Ovary (tissue), 9 donors: ENCODE results near the gene POLR1E. TPM values are rescaled to one million over a fixed set of nuclear protein-coding genes. Genes with fewer than 3 reads are reported as not detected.

ENCODE experiments used
- DNase-seq, 5 donors: peaks; one replicate each; pipeline ENCODE4 v3.0.0-alpha.2; 2019 to 2020
- H3K27ac ChIP-seq, 2 donors: fragments of 200-600 bp; one replicate each; pipeline versions ENCODE4 v1.5.1 to v1.8.0; 2019 to 2022
- H3K27me3 ChIP-seq: fragments of 200-600 bp; one replicate; pipeline ENCODE4 v1.8.0; 2022
- H3K36me3 ChIP-seq: fragments of 200-600 bp; sonication (generic); one replicate; pipeline ENCODE4 v1.5.1; 2019
- H3K4me1 ChIP-seq: one replicate; pipeline ENCODE4 v1.8.1; 2013; ENCODE audit warnings: mild to moderate bottlenecking, moderate library complexity; ENCODE audit not compliant: insufficient read depth
- H3K4me3 ChIP-seq: fragments of 200-600 bp; sonication (generic); one replicate; pipeline ENCODE4 v1.5.1; 2017
- H3K9me3 ChIP-seq, 2 donors: fragments of 200-600 bp in 1 of 2; sonication (generic) in 1 of 2; one replicate each; pipeline versions ENCODE4 v1.5.1 to v1.8.1; 2013 to 2019; ENCODE audit warnings: mild to moderate bottlenecking in 1 of 2, moderate library complexity in 1 of 2
- EP300 ChIP-seq: sonication (generic); formaldehyde crosslinking; IDR thresholded peaks from one replicate; pipeline ENCODE4 v1.6.1; 2017; ENCODE audit warnings: antibody characterized with exemption
- POLR2A ChIP-seq: fragments of 450-650 bp; IDR thresholded peaks from one replicate; pipeline ENCODE4 v1.6.1; 2017; ENCODE audit warnings: antibody characterized with exemption, mild to moderate bottlenecking, moderate library complexity
- WGBS, 3 donors: extraction: QIAGEN DNeasy Blood & Tissue Kit in 1 of 3; methylation state at CpG; one replicate each; pipeline versions ENCODE4 v1.1.5 to v1.1.7; 2013 to 2017; 5-methylcytosine and 5-hydroxymethylcytosine counted together
- intact Hi-C, 4 donors: fragments of 100-400 bp; cut with DNase I; formaldehyde crosslinking; loops; one replicate each; pipeline versions ENCODE4 v1.11.0 to v1.15.1; 2022 to 2023
- polyA plus RNA-seq, 2 donors: library from polyadenylated mRNA; stranded (reverse); fragments of 200-250 nt in 1 of 2; fragments of 350-450 nt in 1 of 2; fragmentation: Illumina TruSeq in 1 of 2; extraction: RNeasy Lipid Tissue Mini Kit (QIAGEN cat#74804) in 1 of 2; gene quantifications; one replicate each; pipeline ENCODE4 v1.2.3, GENCODE V29; 2013 to 2014
- total RNA-seq, 7 donors: library from RNA; depleted of rRNA in 2 of 7; stranded (reverse); fragments of >200 nt in 2 of 7; fragmentation: NEBNext Ultra II Directional in 3 of 7; extraction: Animal tissue kit (Norgen Biotek cat#: 25700) in 3 of 7; gene quantifications; one replicate each; pipeline versions ENCODE4 v1.1.0 to v1.2.4, GENCODE V29; 2016 to 2023
- TF ChIP-seq, protein P1 (sequence below), 3 donors: fragments of 450-650 bp in 2 of 3; fragments of 200-600 bp in 1 of 3; IDR thresholded peaks; one replicate each; pipeline versions ENCODE4 v1.5.1 to v1.8.0; 2016 to 2022; ENCODE audit warnings: antibody characterized with exemption in 3 of 3, mild to moderate bottlenecking in 1 of 3
- donor health status: DM: no; HTN: no; CAD: no; lungs with moderate emphysema.
- donor health status: DM: no; HTN: no; CAD: no.
- donor health status: Bipolar disorder and iron deficiency.
- donor health status: DM: yes; HTN: yes; CAD: no.
- donor health status: DM: no; HTN: no; CAD: no.
- donor health status: DM: yes; HTN: yes; CAD: no.

The POLR1E gene
- total and polyA plus RNA-seq, 9 donors = 26.3 to 48.9 (median 39.1) TPM

DNA sequence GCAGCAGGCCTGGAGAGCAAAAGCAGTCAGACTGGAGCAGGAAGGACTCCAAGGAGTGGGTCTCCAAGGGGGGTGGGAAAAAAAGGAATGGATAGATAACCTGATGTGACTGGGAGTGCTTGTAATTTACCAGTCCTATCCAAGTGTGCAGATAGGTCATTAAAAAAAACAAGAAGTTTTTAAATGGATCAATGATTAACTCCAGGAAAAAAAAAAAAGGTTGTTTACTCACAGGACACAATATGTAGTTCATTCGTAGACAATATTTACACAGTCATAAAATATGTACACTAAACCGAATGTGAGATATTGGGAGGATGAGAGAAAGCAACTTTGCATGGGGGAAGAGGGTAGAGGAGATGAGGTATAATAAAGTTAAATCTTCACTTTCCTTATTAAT is 40.9 kb upstream of the POLR1E start:
- no peak for DNase-seq
- Histone ChIP-seq H3K36me3 (no peaks in the 10 kb centered on the region), H3K4me3 (no peak overlapping the region), H3K27me3 (no peaks in the 10 kb centered on the region), H3K4me1 (no peaks in the 10 kb centered on the region), H3K27ac (no peak overlapping the region), H3K9me3 (no peaks in the 10 kb centered on the region)
- intact Hi-C loops = no loop called here
- no peak for TF ChIP-seq EP300
- TF ChIP-seq, protein P1, sequence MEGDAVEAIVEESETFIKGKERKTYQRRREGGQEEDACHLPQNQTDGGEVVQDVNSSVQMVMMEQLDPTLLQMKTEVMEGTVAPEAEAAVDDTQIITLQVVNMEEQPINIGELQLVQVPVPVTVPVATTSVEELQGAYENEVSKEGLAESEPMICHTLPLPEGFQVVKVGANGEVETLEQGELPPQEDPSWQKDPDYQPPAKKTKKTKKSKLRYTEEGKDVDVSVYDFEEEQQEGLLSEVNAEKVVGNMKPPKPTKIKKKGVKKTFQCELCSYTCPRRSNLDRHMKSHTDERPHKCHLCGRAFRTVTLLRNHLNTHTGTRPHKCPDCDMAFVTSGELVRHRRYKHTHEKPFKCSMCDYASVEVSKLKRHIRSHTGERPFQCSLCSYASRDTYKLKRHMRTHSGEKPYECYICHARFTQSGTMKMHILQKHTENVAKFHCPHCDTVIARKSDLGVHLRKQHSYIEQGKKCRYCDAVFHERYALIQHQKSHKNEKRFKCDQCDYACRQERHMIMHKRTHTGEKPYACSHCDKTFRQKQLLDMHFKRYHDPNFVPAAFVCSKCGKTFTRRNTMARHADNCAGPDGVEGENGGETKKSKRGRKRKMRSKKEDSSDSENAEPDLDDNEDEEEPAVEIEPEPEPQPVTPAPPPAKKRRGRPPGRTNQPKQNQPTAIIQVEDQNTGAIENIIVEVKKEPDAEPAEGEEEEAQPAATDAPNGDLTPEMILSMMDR (IDR thresholded peaks at IDR 0.05) = no peak
- no peak for TF ChIP-seq POLR2A
- WGBS, 3 donors = 48 to 67% (median 61%) methylated on average over 2 of the region's 2 CpGs

DNA sequence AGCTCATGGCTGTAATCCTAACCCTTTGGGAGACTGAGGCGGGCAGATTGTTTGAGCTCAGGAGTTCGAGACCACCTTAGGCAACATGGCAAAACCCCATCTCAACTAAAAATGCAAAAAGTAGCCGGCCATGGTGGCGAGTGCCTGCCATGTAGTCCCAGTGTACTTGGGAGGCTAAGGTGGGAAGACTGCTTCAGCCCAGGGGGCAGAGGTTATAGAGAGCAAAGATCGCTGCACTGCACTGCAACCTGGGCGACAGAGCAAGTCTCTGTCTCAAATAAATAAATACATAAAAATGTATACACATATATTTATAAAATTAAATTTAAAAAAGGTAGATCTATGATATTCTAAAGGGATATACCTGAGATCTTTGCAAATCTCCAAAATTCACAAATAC is 39.9 kb upstream of the POLR1E start:
- Histone ChIP-seq H3K36me3 (no peaks in the 10 kb centered on the region), H3K4me1 (no peaks in the 10 kb centered on the region), H3K27me3 (no peaks in the 10 kb centered on the region), H3K9me3 (no peaks in the 10 kb centered on the region), H3K4me3 (no peak overlapping the region), H3K27ac (no peak overlapping the region)
- intact Hi-C loops = no loop called here
- no peak for DNase-seq
- TF ChIP-seq POLR2A (no peak), EP300 (no peak)
- TF ChIP-seq, protein P1 (IDR thresholded peaks at IDR 0.05) = no peak
- 90 to 97% (median 96%) methylated on average over 6 of the region's 6 CpGs for WGBS, 3 donors

DNA sequence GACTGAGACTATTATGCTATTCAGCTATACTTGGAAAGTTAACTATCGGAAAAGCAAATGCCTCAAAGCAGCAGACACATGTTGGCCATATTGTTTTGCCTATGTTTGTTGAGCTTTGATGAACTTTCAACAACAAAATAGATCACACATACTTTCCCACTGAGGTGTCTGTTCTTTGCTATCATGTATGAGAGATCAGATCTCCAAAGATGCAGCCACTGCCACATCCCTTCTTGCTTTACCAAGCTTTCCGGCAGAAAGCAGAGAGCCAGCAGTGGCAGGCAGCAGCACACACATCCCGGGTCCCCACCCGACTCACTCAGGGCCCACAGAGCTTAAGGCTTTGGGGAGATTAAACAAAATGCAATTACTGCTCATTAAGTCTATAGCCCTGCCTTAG is 39.3 kb upstream of the POLR1E start:
- H3K9me3 ChIP-seq = no peaks in the 10 kb centered on the region
- no peak overlapping the region for H3K27ac ChIP-seq
- intact Hi-C loops = no loop called here
- H3K27me3 ChIP-seq = no peaks in the 10 kb centered on the region
- WGBS, 3 donors = 89 to 95% (median 94%) methylated on average over 4 of the region's 4 CpGs
- TF ChIP-seq EP300 (no peak), POLR2A (no peak)
- TF ChIP-seq, protein P1 (IDR thresholded peaks at IDR 0.05) = no peak
- no peak for DNase-seq
- H3K4me1 ChIP-seq = peaks cover 2% of the 10 kb centered on the region
- no peak overlapping the region for H3K4me3 ChIP-seq
- no peaks in the 10 kb centered on the region for H3K36me3 ChIP-seq

DNA sequence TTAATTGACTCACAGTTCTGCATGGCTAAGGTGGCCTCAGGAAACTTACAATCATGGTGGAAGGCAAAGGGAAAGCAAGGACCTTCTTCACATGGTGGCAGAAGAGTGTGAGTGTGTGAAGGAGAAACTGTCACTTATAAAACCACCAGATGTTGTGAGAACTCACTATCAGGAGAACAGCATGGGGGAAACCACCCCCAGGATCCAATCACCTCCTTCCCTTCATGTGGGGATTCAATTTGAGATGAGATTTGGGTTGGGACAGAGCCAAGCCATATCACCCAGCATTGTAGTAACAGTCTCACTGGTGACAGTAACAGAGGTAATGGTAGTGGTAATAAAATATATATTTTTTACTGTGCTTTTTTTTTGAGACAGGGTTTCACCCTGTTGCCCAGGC is 38.6 kb upstream of the POLR1E start:
- no peaks in the 10 kb centered on the region for H3K9me3 ChIP-seq
- intact Hi-C loops = no loop called here
- H3K27ac ChIP-seq = no peak overlapping the region
- TF ChIP-seq, protein P1 (IDR thresholded peaks at IDR 0.05) = no peak
- no peak for TF ChIP-seq POLR2A
- no peak for TF ChIP-seq EP300
- peaks cover 7% of the 10 kb centered on the region for H3K4me1 ChIP-seq
- H3K4me3 ChIP-seq = no peak overlapping the region
- no peaks in the 10 kb centered on the region for H3K36me3 ChIP-seq
- H3K27me3 ChIP-seq = no peaks in the 10 kb centered on the region
- DNase-seq = no peak
